Erythroblast (primary cell): Measurements from ENCODE around the gene IPO11.

ENCODE experiments used
- GATA1 ChIP-seq: IDR thresholded peaks from 2 replicates; pipeline ENCODE4 v1.6.1; 2011; ENCODE audit warnings: low read depth, mild to moderate bottlenecking, control low read depth, low read length, moderate library complexity
- POLR2A ChIP-seq: IDR thresholded peaks from 2 replicates; pipeline ENCODE4 v1.6.1; 2011; ENCODE audit warnings: mild to moderate bottlenecking, low read length

DNA sequence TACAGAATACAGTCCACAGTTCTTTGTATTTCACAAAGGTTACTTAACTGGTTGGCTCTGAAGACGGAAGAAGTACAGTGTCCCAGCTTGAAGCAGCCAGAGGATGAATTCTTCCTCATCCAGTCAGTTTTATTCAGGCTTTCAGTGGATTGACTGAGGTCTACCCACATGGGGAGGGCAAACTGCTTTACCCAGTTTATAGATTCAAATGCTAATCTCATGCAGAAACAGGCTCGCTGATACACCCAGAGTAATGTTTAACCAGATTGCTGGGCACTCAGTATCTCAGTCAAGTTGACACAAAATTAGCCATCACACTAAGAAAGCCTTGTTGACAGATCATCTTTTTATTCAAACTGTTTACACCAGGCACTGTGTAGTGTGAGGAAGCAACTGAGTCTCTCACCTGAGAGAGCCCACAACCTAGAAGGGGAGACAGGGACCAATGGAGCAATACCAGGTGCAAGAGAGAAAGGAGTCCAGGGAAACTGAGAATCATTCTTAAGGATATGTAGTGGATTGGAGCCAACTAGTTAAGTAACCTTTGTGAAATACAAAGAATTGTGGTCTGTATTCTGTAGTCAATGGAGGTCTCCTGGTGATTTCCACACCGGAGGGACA is 181.9 kb downstream of the IPO11 start:
- no peak for TF ChIP-seq POLR2A
- no peak for TF ChIP-seq GATA1
